ENCODE data around the gene PHKB. TPM values are rescaled to one million over a fixed set of nuclear protein-coding genes. Genes with fewer than 3 reads are reported as not detected.
"Not testable (repeated sequence)": the region's sequence is repeated elsewhere in the genome, so short reads cannot be mapped to it uniquely, and the experiment has no call there.

Gene PHKB
- total RNA-seq, 4 donors from 2014 or later = 74.1 to 126 (median 101) TPM

DNA sequence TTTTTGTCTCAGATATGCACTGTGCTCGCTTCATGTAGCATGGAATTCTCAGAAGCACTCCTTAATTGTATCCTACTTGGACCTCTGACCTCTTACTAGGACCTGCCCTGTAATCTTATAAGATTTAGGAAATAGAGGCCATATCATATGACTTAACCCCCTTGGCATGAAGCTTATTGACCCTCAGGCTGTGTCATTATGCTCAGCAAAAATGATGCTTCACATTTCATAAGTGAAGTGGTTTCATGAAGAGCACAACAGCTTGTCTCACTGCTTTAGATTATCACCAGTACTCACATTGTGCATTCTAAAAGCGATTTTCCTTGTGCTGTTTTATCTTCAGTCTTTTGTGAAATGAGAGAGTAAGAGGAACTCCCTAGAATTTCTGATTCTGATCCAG is 6.4 kb downstream of the PHKB start:
- in situ Hi-C loops (cut with MboI; ENCODE audit: low pct_ligation_motif_present in 1 of 4, low pct_unique_long_range_greater_than_20kb in 1 of 4, low sequenced_read_pairs in 3 of 4) = no loop called here
- no peak for DNase-seq
- WGBS, 2 donors (ENCODE audit: low coverage in 1 of 2) = 92 to 94% methylated on average over 2 of the region's 2 CpGs
- Histone ChIP-seq H3K4me3 (no peak overlapping the region), H3K36me3 (peaks cover 0 to 4% (median 0%) of the 10 kb centered on the region in 4 donors), H3K27ac (no peak overlapping the region), H3K9me3 (no peaks in the 10 kb centered on the region), H3K27me3 (no peaks in the 10 kb centered on the region), H3K4me1 (peaks cover 0 to 47% (median 21%) of the 10 kb centered on the region in 4 donors)
- TF ChIP-seq POLR2A (IDR thresholded peaks at IDR 0.05) = no peak
- no peak for TF ChIP-seq EP300 (IDR thresholded peaks at IDR 0.05; ENCODE audit: low read depth)
- no peak for TF ChIP-seq POLR2AphosphoS5 (IDR thresholded peaks at IDR 0.05)
- TF ChIP-seq, protein P1, sequence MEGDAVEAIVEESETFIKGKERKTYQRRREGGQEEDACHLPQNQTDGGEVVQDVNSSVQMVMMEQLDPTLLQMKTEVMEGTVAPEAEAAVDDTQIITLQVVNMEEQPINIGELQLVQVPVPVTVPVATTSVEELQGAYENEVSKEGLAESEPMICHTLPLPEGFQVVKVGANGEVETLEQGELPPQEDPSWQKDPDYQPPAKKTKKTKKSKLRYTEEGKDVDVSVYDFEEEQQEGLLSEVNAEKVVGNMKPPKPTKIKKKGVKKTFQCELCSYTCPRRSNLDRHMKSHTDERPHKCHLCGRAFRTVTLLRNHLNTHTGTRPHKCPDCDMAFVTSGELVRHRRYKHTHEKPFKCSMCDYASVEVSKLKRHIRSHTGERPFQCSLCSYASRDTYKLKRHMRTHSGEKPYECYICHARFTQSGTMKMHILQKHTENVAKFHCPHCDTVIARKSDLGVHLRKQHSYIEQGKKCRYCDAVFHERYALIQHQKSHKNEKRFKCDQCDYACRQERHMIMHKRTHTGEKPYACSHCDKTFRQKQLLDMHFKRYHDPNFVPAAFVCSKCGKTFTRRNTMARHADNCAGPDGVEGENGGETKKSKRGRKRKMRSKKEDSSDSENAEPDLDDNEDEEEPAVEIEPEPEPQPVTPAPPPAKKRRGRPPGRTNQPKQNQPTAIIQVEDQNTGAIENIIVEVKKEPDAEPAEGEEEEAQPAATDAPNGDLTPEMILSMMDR (IDR thresholded peaks at IDR 0.05) = no peak
- intact Hi-C loops (cut with DNase I; ENCODE audit: low total_unique reads) = no loop called here

DNA sequence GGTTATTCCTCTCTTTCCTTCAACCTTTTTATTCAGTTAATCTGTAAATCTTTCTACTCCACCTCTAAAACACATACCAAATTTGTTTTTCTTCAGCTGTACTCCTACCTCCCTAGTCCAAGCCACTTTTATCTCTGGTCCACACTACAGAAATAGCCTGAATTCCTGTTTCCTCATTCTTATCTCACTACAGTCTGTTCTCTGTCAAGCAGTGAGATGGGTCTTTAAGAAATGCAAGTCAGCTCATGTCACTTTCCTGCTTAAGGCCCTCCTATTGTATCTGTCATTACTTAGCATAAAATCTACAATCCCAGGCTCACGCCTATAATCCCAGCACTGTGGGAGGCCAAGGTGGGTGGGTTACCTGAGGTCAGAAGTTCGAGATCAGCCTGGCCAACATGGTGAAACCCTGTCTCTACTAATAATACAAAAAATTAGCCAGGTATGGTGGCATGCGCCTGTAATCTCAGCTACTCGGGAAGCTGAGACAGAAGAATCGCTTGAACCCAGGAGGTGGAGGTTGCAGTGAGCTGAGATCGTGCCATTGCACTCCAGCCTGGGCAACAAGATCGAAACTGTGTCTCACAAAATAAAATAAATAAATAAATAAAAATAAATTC is 7.0 kb downstream of the PHKB start:
- H3K27me3 ChIP-seq; H3K9me3 ChIP-seq; H3K36me3 ChIP-seq; DNase-seq; H3K27ac ChIP-seq; intact Hi-C loops (cut with DNase I; ENCODE audit: low total_unique reads); in situ Hi-C loops (cut with MboI; ENCODE audit: low pct_ligation_motif_present in 1 of 4, low pct_unique_long_range_greater_than_20kb in 1 of 4, low sequenced_read_pairs in 3 of 4); H3K4me3 ChIP-seq: not testable (repeated sequence)
- peaks cover 0 to 40% (median 15%) of the 10 kb centered on the region in 4 donors for H3K4me1 ChIP-seq
- 85 to 96% methylated on average over 3 to 7 of the region's 7 CpGs for WGBS, 2 donors (ENCODE audit: low coverage in 1 of 2)

DNA sequence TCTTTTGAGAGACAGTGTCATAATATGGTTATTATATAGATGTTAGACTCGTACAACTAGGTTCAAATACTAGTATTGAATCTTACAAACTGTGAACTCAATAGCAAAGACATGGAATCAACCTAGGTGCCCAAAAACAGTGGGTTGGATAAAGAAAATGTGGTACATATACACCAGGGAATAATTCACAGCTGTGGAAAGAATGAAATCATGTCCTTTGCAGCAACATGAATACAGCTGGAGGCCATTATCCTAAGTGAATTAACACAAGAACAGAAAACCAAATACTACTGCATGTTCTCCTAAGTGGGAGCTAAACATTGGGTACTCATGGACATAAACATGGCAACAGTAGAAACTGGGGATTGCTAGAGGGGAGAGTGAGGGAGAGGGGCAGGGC is 8.1 kb downstream of the PHKB start:
- no peak overlapping the region for H3K27ac ChIP-seq
- H3K4me1 ChIP-seq = peaks cover 0 to 30% (median 13%) of the 10 kb centered on the region in 4 donors
- no peaks in the 10 kb centered on the region for H3K27me3 ChIP-seq
- H3K4me3 ChIP-seq = no peak overlapping the region
- no peaks in the 10 kb centered on the region for H3K9me3 ChIP-seq
- in situ Hi-C loops (cut with MboI; ENCODE audit: low pct_ligation_motif_present in 1 of 4, low pct_unique_long_range_greater_than_20kb in 1 of 4, low sequenced_read_pairs in 3 of 4) = no loop called here
- no peak for DNase-seq
- intact Hi-C loops (cut with DNase I; ENCODE audit: low total_unique reads) = no loop called here
- WGBS, 2 donors (ENCODE audit: low coverage in 1 of 2) = 92 to 100% methylated on average over 1 of the region's 1 CpG
- TF ChIP-seq EP300 (IDR thresholded peaks at IDR 0.05; ENCODE audit: low read depth) (no peak), POLR2AphosphoS5 (IDR thresholded peaks at IDR 0.05) (no peak), POLR2A (IDR thresholded peaks at IDR 0.05) (no peak)
- TF ChIP-seq, protein P1 (IDR thresholded peaks at IDR 0.05) = no peak
- peaks cover 0 to 4% (median 0%) of the 10 kb centered on the region in 4 donors for H3K36me3 ChIP-seq

DNA sequence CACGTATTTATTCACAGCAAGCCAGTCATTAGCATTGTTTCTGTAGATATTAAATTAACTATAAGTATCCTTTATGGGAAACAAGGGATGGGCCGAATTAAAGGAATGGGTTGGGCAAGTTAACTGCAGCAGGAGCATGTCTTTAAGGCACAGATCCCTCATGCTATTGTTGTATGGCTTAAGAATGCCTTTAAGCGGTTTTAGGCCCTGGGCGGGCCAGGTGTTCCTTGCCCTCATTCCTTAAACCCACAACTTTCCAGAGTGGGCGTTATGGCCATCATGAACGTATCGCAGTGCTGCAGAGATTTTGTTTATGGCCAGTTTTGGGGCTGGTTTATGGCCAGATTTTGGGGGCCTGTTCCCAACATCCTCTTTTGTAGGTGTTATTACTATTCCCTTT is 9.1 kb downstream of the PHKB start:
- Histone ChIP-seq H3K36me3 (peaks cover 0 to under 1% (median 0%) of the 10 kb centered on the region in 4 donors), H3K4me1 (peaks cover 0 to 20% (median 9%) of the 10 kb centered on the region in 4 donors), H3K27me3 (no peaks in the 10 kb centered on the region), H3K9me3 (no peaks in the 10 kb centered on the region), H3K27ac (no peak overlapping the region), H3K4me3 (no peak overlapping the region)
- DNase-seq = no peak
- TF ChIP-seq POLR2AphosphoS5 (IDR thresholded peaks at IDR 0.05) (no peak), EP300 (IDR thresholded peaks at IDR 0.05; ENCODE audit: low read depth) (no peak), POLR2A (IDR thresholded peaks at IDR 0.05) (no peak)
- TF ChIP-seq, protein P1 (IDR thresholded peaks at IDR 0.05) = no peak
- WGBS, 2 donors (ENCODE audit: low coverage in 1 of 2) = 76 to 97% methylated on average over 7 of the region's 7 CpGs
- intact Hi-C loops (cut with DNase I; ENCODE audit: low total_unique reads) = no loop called here
- in situ Hi-C loops (cut with MboI; ENCODE audit: low pct_ligation_motif_present in 1 of 4, low pct_unique_long_range_greater_than_20kb in 1 of 4, low sequenced_read_pairs in 3 of 4) = no loop called here

DNA sequence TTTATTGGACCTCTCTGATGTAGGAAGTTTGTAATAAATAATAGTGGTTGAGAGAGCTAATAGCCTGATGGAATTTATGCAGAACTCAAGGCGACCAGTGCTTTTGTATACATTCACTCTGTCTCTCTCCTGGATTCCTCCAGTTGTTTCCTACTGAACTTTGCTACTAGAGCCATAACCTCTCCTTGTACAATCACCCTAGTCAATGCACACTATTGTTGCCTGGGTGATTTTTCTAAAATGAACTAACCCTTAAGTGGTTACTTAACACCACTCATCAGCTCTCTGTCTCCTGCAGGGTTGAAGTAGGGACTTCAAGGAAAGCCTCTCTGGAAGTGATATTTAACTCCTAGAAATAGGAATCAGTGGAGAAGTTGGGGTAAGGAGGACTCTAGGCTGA is 9.7 kb downstream of the PHKB start:
- Histone ChIP-seq H3K4me1 (peaks cover 0 to 20% (median 10%) of the 10 kb centered on the region in 4 donors), H3K36me3 (no peaks in the 10 kb centered on the region), H3K27me3 (no peaks in the 10 kb centered on the region), H3K9me3 (no peaks in the 10 kb centered on the region), H3K27ac (no peak overlapping the region), H3K4me3 (no peak overlapping the region)
- DNase-seq = no peak
- WGBS, 2 donors (ENCODE audit: low coverage in 1 of 2) = 38 to 58% methylated on average over 1 of the region's 1 CpG
- in situ Hi-C loops (cut with MboI; ENCODE audit: low pct_ligation_motif_present in 1 of 4, low pct_unique_long_range_greater_than_20kb in 1 of 4, low sequenced_read_pairs in 3 of 4) = no loop called here
- intact Hi-C loops (cut with DNase I; ENCODE audit: low total_unique reads) = no loop called here
- no peak for TF ChIP-seq POLR2A (IDR thresholded peaks at IDR 0.05)
- TF ChIP-seq, protein P1 (IDR thresholded peaks at IDR 0.05) = no peak
- no peak for TF ChIP-seq POLR2AphosphoS5 (IDR thresholded peaks at IDR 0.05)
- no peak for TF ChIP-seq EP300 (IDR thresholded peaks at IDR 0.05; ENCODE audit: low read depth)

DNA sequence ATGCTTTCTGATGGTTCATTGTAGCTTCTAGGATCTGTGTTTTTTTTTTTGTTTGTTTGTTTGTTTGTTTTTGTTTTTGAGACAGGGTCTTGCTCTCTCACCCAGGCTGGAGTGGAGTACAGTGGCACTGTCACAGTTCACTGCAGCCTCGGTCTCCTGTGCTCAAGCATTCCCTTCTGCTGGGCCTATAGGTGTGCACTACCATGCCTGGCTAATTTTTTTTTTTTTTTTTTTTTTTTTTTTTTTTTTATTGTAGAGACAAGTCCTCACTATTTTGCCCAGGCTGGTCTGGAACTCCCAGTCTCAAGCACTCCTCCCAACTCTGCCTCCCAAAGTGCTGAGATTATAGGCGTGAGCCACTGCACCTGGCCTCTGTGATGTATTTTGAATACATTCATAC is 11.9 kb downstream of the PHKB start:
- intact Hi-C loops (cut with DNase I; ENCODE audit: low total_unique reads); H3K27ac ChIP-seq; H3K9me3 ChIP-seq; in situ Hi-C loops (cut with MboI; ENCODE audit: low pct_ligation_motif_present in 1 of 4, low pct_unique_long_range_greater_than_20kb in 1 of 4, low sequenced_read_pairs in 3 of 4); DNase-seq; H3K4me3 ChIP-seq; H3K27me3 ChIP-seq; H3K36me3 ChIP-seq: not testable (repeated sequence)
- peaks cover 0 to 17% (median 5%) of the 10 kb centered on the region in 4 donors for H3K4me1 ChIP-seq
- WGBS, 2 donors (ENCODE audit: low coverage in 1 of 2) = 82 to 87% methylated on average over 2 of the region's 2 CpGs
